HG03159 (cell line): ENCODE results near the gene GMPR.

ENCODE experiments used
- ATAC-seq: cut with Tn5 transposase; IDR thresholded peaks from one replicate; pipeline ENCODE4 v1.9.1; 2021; ENCODE audit warnings: mild to moderate bottlenecking, moderate library complexity; ENCODE audit not compliant: unreplicated experiment

GMPR gene

DNA sequence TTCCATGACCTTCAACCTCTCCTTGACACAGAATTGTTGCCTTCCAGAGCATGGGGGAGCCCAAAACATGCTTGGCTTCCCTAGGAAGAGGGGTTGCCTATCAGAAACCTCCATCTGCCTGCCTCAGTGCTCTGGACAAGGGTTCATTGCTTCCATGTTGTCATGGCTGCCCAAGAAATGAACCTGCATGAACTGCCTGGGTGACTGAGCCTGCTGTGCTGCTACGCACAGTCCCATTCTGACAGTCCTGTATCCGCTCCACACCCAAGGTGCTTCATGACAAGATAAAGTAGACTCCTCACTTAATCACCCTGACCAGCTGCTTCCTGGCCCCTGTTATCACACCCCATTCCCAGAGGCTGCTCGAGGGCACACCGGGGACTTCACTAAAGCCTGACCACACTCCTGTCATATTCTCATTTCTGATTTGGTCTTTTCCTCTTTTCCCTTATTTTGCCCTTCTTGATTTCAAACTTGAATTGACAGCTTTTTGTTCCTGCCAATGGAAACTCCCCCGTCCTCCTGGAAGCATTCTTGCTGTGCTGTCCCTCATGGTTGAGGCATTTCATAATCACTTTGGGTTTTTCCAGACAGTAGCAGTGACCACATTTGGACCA, 31.9 kb downstream of the GMPR start:
- no peak for ATAC-seq

DNA sequence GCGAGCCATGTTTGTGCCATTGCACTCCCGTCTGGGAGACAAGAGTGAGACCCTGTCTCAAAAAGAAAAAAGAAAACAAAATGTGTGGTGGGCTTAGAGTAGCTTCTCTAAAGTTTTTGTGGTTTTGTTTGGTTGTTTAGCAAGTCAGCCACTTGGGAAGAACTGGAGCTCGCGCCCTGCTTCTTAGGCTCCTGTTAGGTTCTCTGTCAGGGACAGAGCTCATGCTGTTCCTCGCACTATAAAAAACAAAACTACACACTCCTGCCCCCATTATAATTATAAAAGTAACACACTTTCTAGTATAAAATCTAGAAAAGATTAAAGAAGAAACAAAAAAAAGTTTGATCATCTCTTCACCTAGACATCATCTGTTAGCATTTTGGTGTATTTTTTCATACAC, 33.0 kb downstream of the GMPR start:
- ATAC-seq = no peak

DNA sequence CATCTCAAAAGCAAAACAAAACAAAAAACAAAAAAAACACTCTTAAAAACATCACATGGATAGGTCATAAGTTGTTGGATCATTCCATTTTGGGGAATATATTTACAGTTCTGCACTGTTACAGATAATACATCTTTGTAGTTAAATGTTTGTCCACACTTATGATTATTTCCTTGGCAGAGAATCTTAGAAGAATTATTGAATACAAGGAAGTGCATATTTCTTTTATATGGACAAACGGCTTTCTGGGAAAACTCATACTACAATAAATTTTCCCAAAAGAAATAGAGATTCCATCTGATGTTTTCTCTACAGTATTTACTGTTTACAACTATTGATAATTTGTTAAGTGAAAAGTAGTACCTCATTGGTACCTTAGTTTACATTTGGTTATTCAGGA, 33.8 kb downstream of the GMPR start:
- ATAC-seq = no peak

DNA sequence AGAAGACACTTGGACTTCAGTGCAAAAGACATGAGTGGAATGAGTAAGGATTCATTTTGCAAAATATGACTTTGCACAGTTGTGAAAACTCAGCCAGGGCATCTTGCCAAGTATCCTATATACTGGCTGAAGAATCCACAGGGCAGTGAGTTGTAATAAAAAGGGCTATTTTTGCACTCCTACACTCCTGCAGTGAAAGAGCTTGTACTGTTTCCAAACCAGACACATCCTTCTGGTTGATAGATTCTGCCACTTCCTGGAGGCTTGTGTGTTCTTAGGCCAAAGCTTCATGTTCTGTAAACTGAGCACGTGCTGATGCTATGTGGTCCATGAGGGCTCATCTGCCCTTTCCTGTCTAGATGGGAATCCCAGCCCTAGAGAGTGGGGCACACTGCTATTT, 34.9 kb downstream of the GMPR start:
- no peak for ATAC-seq

DNA sequence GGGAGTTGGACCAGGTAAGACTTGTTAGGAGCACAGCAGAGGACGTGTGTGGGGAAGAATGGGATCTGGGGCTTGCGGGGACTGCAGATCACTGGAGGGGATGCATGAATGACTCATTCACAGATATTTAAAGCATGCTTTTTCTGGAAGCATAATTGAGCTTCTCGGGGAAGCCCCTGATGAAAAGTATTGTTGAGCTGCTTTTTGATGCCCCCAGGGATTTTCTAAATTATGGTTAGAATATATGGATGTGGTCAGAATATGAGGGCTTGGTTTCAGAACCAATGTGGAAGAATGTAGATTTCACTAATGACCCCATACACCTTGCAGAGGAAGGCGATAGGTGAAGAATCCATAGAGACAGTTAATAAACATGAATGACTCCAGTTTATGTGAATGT, 36.1 kb downstream of the GMPR start:
- ATAC-seq = no peak

DNA sequence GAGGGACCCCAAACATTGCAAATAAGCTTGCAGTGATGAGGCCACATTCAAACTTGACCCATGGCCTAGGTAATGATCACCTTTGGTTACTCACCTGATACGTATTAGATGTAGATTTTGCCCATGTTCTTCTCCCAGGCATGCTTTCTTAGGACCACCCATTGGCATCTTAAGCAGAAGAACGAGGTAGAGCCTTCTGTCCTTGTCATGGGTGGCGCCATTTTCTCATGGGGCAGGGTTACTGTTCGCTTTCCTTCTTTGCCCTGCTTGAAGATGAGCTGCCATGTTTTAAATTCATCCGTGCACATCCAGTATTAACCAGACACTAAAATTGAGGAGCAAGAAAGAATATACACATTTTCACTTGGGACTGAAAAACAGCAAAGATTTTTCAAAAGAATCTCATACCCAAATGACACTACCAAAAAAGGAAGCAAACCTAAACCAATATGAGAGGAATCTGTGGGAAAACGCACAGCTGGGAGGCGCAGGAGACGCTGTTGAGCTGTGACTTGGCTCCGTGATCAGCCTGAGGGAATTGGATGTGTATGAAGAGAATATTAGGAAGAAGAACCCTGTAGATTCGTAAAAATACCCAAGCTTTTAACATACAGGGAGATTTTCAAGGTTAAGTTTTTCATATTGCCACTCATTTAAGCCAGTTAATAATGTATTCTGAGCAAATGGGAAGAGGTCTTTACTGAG, 36.6 kb downstream of the GMPR start:
- no peak for ATAC-seq

DNA sequence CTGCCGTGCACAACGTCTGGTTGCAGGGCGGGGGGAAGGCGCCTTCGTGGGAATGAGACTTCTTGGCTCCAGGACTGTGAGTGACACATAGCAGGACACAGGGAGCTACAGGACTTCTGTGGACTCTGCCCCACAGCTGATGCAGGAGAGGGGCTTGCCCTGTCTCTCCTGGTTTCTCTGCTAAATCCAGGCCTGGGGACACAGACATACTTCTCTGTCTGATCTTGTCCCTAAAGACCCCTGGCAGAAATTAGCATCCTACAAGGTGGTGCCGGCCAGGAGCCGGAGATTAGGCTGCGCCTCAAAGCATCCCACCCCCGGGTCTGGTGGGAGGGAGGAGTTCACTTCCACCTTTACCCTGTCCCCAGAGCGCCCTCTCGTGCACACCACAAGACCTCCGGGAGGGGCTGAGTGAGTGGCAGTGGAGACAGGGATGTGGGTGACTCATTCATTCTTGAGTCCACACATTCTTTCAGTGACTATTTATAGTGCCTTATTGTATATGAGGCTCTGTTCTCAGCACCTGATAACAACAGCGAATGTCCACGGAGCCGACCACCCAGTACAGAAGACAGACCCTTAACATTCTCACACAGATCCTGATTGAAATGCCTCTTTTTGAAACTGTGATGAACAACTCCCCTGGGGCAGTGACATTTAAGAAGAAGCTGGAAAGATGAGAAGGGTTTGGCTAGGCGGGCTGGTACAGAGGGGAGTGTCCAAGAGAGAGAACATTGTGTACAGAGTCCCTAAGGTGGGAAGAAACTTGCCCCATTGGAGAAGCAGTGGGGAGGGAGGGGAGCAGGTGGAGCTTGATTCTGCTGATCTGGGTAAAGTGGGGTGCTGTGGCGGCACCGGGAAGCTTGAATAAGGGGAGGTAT, 39.0 kb downstream of the GMPR start:
- no peak for ATAC-seq

DNA sequence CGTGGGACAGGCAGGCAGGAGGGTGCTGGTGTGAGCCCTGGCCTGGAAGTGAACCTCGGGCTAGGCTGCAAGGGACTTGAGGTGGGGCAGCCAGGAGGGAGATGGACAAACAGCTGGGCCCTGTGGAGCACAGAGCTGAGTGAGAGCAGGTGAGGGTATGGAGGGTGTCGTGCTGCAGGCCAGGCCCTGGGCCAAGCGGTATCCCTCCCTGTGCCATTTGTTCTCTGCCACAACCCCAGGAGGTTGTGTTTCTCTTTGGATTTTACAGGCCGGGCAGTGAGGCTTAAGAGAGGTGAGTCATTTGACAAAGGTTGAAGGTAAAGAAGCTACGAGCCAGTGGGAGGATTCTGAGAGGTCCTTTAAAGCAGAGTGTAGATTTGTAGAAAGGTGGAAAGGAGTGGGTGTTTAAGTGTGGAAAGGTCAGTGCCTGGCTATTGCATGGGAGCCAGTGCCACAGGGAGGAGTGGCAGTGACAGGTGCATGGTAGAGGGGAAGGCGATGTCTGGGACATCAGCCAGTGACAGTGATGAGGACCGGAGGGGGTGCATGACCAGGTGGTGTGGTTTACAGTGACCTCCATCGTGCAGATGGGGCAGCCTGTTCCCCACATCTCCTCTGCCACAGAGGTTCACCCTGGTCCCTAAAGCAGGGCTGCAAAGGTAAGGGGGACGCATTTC, 39.8 kb downstream of the GMPR start:
- ATAC-seq = no peak

DNA sequence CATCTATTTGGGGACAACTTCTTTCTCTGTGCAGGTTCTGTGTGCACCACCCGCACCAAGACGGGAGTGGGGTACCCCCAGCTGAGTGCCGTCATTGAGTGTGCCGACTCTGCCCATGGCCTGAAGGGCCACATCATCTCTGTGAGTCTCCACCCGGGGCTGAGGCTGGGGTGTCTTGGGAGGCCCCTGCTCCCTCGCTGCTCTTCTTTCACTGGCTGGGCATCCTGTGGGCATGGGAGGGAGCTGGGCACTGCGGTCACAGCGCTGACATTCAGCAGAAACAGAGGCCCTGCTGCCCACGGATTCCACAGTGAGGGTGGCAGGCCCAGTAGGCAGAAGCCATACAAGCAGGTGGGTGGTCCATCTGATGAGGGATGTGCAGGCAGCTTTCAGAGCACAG, 40.4 kb downstream of the GMPR start:
- no peak for ATAC-seq

DNA sequence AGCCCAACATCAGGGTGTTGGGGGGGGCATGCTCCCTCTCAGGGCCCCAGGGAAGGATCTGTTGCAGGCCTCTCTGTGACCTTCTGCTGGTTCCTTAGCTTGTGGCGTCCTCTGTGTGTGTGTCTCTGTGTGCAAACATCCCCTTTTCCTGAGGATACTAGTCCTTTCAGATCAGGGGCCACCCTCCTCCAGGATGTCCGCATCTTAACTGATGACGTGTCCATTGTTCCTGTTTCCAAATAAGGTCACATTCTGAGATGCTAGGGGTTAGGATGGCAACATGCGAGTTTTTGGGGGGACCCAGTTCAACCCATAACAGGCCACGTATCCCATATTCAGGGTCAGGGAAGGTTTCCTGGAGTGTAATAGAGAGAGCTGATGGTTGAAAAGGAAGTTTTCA, 40.9 kb downstream of the GMPR start:
- no peak for ATAC-seq

DNA sequence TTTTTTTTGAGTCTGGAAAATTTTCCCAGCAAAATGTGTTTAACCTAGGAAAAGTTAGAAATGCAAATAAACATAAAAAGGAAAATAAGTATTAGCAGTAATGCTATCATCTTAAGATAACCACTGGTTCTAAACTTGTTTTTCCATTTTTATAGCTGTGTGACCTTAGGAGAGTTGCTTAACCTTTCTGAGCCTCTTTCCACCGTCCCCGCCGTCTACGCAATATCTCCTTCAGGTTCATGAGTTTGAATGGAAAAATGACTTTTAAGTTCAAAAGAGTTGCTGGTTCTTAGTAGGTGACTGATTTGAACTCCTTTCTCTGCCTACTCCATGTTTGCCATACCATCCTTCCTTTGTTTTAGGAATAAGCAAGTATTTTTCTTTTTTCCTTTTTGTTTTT, 44.0 kb downstream of the GMPR start:
- no peak for ATAC-seq

DNA sequence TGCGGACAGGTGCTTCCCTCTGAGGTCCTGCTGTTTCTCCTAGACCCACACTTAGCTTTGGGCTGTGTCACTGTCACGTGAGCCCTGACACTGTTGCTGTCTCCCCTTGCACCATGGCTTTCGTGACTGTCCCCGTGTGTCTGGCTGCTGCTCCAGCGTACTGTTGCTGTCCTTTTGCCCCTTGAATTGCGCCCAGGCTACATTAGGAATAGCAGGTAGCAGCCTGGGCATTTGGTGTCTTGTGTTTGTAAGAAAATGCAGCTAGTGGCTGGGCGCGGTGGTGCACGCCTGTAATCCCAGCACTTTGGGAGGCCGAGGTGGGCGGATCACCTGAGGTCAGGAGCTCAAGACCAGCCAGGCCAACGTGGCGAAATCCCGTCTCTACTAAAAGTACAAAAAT, 46.1 kb downstream of the GMPR start:
- no peak for ATAC-seq

DNA sequence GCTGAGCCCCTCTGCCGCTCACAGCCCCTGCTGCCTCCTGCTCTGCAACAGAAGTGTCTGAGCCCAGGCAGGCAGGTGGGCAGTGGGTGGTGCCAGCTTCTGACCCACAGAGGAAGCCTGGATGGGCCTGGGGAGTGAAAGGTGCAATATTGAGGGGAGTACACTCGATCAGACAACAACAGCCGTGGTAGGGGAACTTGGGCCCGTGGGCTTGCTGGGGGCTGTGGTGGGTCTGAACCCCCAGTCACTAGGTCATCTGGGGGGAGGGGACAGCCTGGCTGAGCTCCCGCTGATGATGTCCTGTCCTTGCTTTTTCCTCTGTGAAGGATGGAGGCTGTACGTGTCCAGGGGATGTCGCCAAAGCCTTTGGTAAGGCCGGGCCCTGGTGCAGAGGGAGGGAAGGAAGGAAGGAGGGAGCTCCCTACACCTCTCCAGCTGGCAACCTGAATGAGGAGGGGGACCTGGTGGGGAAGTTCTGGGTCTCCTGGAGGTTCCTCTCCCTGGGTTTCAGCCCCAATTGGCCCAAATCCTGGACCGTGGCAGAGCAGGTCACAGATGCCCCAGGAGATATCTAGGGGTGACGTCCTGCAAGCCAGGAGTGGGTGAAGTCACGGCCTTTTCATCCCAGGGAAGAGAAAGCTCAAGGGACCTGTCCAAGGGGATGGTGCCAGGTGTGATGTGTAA, 47.2 kb downstream of the GMPR start:
- no peak for ATAC-seq

DNA sequence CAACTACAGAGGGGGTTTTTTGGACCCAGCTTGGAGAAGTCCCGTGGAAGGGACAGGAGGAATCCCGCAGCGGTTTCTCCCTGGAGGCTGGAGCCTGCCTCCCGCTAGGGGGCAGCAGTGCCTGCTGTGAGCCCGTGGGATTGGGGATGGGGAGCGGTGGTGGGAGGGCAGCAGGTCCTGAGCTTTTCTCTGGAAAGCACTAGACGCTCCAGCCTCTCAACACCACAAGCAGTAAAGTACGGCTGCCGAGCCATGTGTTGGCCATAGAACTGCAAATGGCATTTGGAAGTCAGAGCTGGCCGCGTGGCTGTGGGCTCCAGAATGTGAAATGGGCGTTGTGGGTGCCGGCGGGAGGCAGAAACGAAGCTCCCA, 47.8 kb downstream of the GMPR start:
- no peak for ATAC-seq

DNA sequence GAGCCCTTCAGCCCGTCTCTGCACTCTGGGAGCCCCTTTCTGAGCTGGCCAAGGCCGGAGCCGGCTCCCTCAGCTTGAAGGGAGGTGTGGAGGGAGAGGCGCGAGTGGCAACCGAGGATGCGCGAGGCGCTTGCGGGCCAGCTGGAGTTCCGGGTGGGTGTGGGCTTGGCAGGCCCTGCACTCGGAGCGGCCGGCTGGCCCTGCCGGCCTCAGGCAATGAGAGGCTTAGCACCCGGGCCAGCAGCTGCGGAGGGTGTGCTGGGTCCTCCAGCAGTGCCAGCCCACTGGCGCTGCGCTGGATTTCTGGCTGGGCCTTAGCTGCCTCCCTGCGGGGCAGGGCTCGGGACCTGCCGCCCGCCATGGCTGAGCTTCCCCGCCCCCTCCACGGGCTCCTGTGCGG, 49.8 kb downstream of the GMPR start:
- ATAC-seq = no peak

DNA sequence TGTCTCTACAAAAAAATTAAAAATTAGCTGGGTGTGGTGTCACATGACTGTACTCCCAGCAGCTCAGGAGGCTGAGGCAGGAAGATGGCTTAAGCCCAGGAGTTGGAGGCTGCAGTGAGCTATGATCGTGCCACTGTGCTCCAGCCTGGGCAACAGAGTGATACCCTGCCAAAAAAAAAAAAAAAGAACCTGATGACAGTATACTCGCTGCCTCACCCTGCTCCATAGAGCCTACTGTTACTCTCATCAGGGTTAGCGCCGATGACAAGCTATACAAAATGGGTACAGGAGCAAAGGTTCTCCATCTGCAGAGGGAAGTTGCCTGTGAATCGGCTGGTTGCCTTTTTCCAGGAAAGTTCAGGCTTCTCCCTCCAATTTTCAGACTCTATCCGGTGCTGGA, 53.4 kb downstream of the GMPR start:
- ATAC-seq = no peak

DNA sequence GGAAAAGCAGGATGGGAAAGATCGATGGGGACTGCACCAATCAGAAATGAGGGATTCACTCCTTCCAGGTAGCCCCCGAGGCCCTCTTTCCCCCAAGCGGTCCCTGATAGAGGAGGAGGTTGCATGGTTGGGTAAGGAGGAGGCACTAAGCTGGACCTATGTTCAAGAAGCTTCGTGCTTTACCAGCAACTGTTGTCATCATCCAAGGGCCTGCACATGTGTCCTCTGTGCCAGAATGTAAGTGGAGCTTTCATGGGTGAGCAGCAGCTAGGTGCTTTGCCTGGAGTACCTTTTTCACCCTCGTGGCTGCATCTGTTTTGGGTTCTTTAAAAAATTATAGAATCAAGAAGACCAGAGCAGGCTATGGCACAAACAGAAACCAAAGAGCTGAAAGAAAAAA, 54.0 kb downstream of the GMPR start:
- no peak for ATAC-seq

DNA sequence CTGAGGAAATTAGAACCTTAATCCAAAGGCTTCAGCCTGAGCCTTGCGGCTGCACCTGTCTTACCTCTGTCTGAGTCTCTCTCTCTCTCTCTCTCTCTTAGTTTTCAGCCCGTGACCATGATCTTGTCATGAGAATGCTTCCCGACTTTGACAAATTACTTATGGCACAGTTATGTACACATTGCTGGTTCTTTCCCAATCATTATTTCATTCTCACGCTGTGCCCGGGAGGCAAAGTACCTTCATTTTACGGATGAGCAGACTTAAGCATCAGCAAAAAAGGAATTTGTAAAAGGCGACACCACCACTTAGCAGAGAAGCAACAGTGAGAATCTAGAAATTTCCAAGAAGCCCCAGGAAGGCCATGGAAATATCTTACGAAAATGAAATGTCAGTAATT, 54.6 kb downstream of the GMPR start:
- ATAC-seq = no peak

DNA sequence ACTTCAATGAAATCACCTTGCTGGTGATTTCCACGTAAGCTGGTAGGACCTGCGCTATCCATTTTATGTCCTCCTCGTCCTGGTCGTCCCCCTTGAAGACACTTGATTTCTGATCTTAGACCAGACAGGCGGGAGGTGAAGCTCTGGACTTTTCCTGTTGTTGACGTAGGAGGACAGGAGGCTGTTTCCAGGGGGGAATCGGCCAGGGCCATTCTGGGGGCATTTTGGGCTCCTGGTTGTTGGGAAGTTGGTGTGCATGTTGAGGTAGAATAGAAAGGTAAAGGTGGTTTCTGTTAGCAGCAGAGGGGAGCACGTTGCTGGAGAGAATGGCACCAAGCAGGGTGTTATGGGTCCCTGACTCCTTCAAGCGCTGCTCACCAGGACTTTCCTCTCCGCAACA, 56.0 kb downstream of the GMPR start:
- no peak for ATAC-seq

DNA sequence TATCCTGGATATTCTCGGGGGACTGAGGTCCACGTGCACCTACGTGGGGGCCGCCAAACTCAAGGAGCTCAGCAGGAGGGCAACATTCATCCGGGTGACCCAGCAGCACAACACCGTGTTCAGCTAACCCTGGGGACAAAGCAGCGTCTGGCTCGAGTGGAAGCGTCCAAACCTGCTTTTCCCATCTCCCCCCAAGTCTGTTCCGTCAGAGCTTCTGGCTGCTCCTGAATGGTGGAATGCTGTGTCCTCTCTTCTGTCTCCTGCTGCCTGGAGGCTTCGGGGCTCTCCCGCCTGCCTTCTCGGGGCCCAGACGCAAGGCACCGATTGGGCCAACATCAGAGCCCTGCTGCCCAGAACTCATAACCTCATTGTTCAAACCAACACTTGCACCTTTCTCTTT, 56.7 kb downstream of the GMPR start:
- ATAC-seq = no peak

DNA sequence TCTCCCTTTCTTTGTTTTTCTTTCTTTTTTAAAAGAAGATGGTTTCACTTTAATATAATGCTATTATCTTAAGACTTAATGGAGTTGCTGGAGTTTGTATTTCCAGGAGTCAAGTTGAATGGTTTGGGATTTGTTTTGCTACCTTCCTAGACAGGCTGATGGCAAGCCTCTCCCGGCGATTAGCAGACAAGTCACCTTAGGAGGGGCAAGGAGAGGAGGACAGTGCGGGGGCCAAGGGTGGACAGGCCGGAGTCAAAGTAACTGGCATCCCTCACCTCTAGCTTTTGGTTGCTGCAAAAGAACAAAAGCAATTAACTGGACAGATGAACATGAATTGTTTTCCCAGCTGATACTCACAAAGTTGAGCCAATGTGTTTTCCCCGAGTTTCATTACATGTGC, 57.1 kb downstream of the GMPR start:
- ATAC-seq = no peak
